Endodermal cell (in vitro differentiated cells): ENCODE results near the gene THY1. TPM values are rescaled to one million over a fixed set of nuclear protein-coding genes. Genes with fewer than 3 reads are reported as not detected.

Source experiments
- DNase-seq: peaks from one replicate; pipeline ENCODE4 v3.0.0-alpha.2; 2017
- H3K27ac ChIP-seq: 2 replicates; pipeline ENCODE4 v1.5.1; 2013; ENCODE audit warnings: mild to moderate bottlenecking, low read depth, low read length, moderate library complexity
- H3K27me3 ChIP-seq: 2 replicates; pipeline ENCODE4 v1.6.1; 2013; ENCODE audit warnings: mild to moderate bottlenecking, low read length, moderate library complexity; ENCODE audit not compliant: insufficient read depth, control insufficient read depth, poor library complexity, severe bottlenecking
- H3K36me3 ChIP-seq: 2 replicates; pipeline ENCODE4 v1.7.0; 2013; ENCODE audit warnings: mild to moderate bottlenecking, low read length, moderate library complexity; ENCODE audit not compliant: control insufficient read depth, insufficient read depth
- H3K4me1 ChIP-seq: one replicate; pipeline ENCODE4 v1.7.0; 2013; ENCODE audit warnings: low read length; ENCODE audit not compliant: control insufficient read depth, insufficient read depth
- H3K4me3 ChIP-seq: 2 replicates; pipeline ENCODE4 v1.5.1; 2013; ENCODE audit warnings: mild to moderate bottlenecking, low read length, moderate library complexity
- H3K9ac ChIP-seq: 2 replicates; pipeline ENCODE4 v1.6.1; 2013; ENCODE audit warnings: mild to moderate bottlenecking, low read length, moderate library complexity; ENCODE audit not compliant: poor library complexity, severe bottlenecking; ENCODE audit errors: extremely low read depth
- H3K9me3 ChIP-seq: 2 replicates; pipeline ENCODE4 v1.6.1; 2013; ENCODE audit warnings: mild to moderate bottlenecking, low read length, moderate library complexity; ENCODE audit not compliant: control insufficient read depth
- H3K27ac Mint-ChIP-seq: 2 replicates; pipeline ENCODE4 v1.8.0; 2020; ENCODE audit warnings: mixed read lengths
- H3K27me3 Mint-ChIP-seq: 2 replicates; pipeline ENCODE4 v1.8.0; 2021; ENCODE audit warnings: mild to moderate bottlenecking, mixed read lengths; ENCODE audit not compliant: insufficient read depth
- H3K36me3 Mint-ChIP-seq: 2 replicates; pipeline ENCODE4 v1.8.0; 2020; ENCODE audit warnings: low read depth, mixed read lengths
- H3K4me1 Mint-ChIP-seq: 2 replicates; pipeline ENCODE4 v1.8.0; 2020; ENCODE audit warnings: mixed read lengths
- H3K4me3 Mint-ChIP-seq: 2 replicates; pipeline ENCODE4 v1.8.0; 2020; ENCODE audit warnings: mild to moderate bottlenecking, moderate library complexity, mixed read lengths
- H3K9me3 Mint-ChIP-seq: 2 replicates; pipeline ENCODE4 v1.8.0; 2020; ENCODE audit warnings: mild to moderate bottlenecking, mixed read lengths
- WGBS, 2 experiments: methylation state at CpG; one replicate each; pipeline versions ENCODE4 v1.1.5 to v1.1.7; 2013; ENCODE audit warnings: missing lambda C conversion rate in 2 of 2, mixed read lengths in 1 of 2; ENCODE audit not compliant: insufficient coverage in 1 of 2, insufficient read length in 1 of 2; 5-methylcytosine and 5-hydroxymethylcytosine counted together
- total RNA-seq, 2 donors: library from RNA; stranded (reverse); fragmentation: NEBNext Ultra II Directional in 1 of 2; extraction: Animal tissue kit (Norgen Biotek cat#: 25700) in 1 of 2; gene quantifications; 2 replicates in 1 of 2; 3 replicates in 1 of 2; pipeline ENCODE4 v1.2.1, GENCODE V29; 2021
- TF ChIP-seq, protein P1 (sequence below): fragments of 200-600 bp; sonication (generic); conservative IDR thresholded peaks from 2 replicates; pipeline ENCODE4 v1.5.0; 2021; ENCODE audit warnings: antibody characterized with exemption, mild to moderate bottlenecking

The THY1 gene
- total RNA-seq, 2 donors from 2014 or later: 19.3 to 36.1 TPM

DNA sequence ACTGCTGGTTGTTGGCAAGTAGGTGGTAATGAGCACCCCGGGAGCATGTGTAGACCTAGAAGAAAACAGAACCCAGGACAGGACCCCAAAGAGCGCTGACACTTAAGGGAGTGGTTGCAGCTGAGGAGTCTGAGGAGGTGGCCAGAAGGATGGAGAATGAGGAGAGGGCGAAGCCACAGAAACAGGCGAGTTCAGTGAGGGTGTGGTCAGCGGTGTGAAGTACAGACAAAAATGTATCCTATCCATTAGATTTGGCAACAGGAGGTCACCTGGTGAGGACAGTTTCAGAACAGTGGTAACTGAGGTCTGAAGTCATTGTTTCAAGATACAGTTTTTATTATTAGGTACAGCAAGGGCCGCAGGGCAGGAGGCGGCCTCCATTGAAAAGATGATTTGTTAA is 8.6 kb upstream of the THY1 start:
- Histone ChIP-seq H3K9me3 (no peaks in the 10 kb centered on the region), H3K4me3 (no peak overlapping the region), H3K4me1 (no peaks in the 10 kb centered on the region), H3K36me3 (no peaks in the 10 kb centered on the region), H3K9ac (no peak overlapping the region), H3K27ac (no peak overlapping the region), H3K27me3 (peaks cover 7% of the 10 kb centered on the region)
- no peaks in the 10 kb centered on the region for H3K36me3 Mint-ChIP-seq
- no peak overlapping the region for H3K4me3 Mint-ChIP-seq
- TF ChIP-seq, protein P1, sequence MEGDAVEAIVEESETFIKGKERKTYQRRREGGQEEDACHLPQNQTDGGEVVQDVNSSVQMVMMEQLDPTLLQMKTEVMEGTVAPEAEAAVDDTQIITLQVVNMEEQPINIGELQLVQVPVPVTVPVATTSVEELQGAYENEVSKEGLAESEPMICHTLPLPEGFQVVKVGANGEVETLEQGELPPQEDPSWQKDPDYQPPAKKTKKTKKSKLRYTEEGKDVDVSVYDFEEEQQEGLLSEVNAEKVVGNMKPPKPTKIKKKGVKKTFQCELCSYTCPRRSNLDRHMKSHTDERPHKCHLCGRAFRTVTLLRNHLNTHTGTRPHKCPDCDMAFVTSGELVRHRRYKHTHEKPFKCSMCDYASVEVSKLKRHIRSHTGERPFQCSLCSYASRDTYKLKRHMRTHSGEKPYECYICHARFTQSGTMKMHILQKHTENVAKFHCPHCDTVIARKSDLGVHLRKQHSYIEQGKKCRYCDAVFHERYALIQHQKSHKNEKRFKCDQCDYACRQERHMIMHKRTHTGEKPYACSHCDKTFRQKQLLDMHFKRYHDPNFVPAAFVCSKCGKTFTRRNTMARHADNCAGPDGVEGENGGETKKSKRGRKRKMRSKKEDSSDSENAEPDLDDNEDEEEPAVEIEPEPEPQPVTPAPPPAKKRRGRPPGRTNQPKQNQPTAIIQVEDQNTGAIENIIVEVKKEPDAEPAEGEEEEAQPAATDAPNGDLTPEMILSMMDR: no peak
- no peaks in the 10 kb centered on the region for H3K9me3 Mint-ChIP-seq
- WGBS, 2 experiments: 93 to 98% methylated on average over 5 to 7 of the region's 7 CpGs
- no peak for DNase-seq
- no peaks in the 10 kb centered on the region for H3K4me1 Mint-ChIP-seq
- peak overlapping the region; percentile 9 for H3K27ac Mint-ChIP-seq
- H3K27me3 Mint-ChIP-seq: peaks cover 25% of the 10 kb centered on the region

DNA sequence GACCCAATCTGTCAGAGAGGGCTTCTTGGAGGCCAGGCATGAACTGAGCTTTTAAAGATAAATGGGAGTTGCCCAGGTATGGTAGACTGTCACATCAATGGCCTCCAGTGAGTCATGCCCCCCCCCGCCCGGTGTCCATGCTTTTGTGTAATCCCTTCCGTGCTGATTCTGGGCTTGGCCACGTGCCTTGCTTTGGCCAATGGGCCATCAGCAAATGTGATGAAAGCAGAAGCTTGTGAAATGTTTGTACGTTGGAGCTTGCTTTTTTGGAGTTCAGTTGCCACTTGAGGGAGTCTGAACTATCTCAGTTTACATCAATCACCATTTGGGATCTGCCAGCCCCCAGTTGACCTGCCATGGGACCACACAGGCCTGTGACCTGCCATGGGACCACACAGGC is 4.3 kb upstream of the THY1 start:
- H3K9me3 ChIP-seq: no peaks in the 10 kb centered on the region
- TF ChIP-seq, protein P1: no peak
- Mint-ChIP-seq H3K36me3 (no peaks in the 10 kb centered on the region), H3K4me1 (no peaks in the 10 kb centered on the region), H3K27me3 (peaks cover 41% of the 10 kb centered on the region), H3K4me3 (no peak overlapping the region), H3K27ac (no peak overlapping the region), H3K9me3 (peaks cover 18% of the 10 kb centered on the region)
- no peak for DNase-seq
- H3K27me3 ChIP-seq: peaks cover 19% of the 10 kb centered on the region
- no peak overlapping the region for H3K9ac ChIP-seq
- no peaks in the 10 kb centered on the region for H3K4me1 ChIP-seq
- no peak overlapping the region for H3K4me3 ChIP-seq
- WGBS, 2 experiments: 89 to 100% methylated on average over 1 to 5 of the region's 5 CpGs
- no peak overlapping the region for H3K27ac ChIP-seq
- no peaks in the 10 kb centered on the region for H3K36me3 ChIP-seq

DNA sequence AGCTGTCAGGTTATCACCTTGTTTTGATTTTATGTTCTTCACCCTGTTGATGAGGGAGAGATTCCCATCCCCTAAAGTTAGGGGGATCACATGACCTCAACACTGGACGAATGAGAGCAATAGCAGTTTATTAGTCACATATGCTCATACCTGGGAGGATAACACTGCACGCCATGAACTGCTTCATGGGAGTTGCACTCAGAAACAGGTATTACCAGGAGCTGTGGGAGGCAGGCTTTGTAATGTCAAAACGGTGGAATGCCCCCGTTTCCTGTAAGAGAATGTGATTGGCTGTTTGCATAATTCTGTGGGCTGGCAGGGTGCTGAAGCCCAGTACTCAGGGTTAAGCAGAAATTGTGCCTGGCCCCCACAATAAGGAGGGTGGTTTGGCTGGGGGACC is 3.2 kb upstream of the THY1 start:
- no peak overlapping the region for H3K27ac ChIP-seq
- DNase-seq: no peak

More for the DNA sequence above, 3.2 kb upstream of the THY1 start:
- H3K9me3 ChIP-seq: no peaks in the 10 kb centered on the region
- WGBS, 2 experiments: 69 to 70% methylated on average over 4 of the region's 4 CpGs
- Mint-ChIP-seq H3K4me1 (peaks cover 9% of the 10 kb centered on the region), H3K9me3 (peaks cover 18% of the 10 kb centered on the region), H3K36me3 (no peaks in the 10 kb centered on the region), H3K27ac (no peak overlapping the region), H3K4me3 (no peak overlapping the region), H3K27me3 (peaks cover 43% of the 10 kb centered on the region)
- no peak overlapping the region for H3K4me3 ChIP-seq
- H3K4me1 ChIP-seq: no peaks in the 10 kb centered on the region
- no peaks in the 10 kb centered on the region for H3K36me3 ChIP-seq
- H3K9ac ChIP-seq: no peak overlapping the region
- peaks cover 30% of the 10 kb centered on the region for H3K27me3 ChIP-seq
- TF ChIP-seq, protein P1: no peak
